GM10847 (cell line): Measurements from ENCODE around the gene CNGA2.

ENCODE experiments used
- POLR2A ChIP-seq: IDR thresholded peaks from 2 replicates; pipeline ENCODE4 v1.6.1; 2011; ENCODE audit not compliant: insufficient read length; ENCODE audit errors: extremely low read depth

Gene CNGA2

DNA sequence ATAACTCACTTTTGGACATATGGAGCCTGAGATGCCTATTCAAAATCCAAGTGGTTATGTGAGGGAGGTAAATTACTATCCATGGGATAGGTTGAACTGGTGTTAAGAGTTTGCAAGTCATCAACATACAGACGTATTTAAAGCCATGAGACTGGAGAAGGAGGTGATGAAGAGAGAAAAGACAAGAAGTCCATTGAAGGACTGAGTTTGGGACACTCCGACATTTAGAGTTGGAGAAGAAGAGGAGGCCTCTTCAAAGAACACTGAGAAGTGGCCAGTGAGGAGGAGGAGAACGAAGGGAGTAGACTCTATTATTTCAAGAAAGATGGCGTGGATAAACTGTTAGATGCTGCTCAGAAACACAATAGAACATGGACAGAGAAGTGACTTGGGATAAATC lies at the start of gene CNGA2:
Gene CNGA2, plus strand, starts transcription at position 301 of the 400 bp plus-strand sequence. CDS start 3,738 bp downstream, outside the sequence.
- no peak for TF ChIP-seq POLR2A

DNA sequence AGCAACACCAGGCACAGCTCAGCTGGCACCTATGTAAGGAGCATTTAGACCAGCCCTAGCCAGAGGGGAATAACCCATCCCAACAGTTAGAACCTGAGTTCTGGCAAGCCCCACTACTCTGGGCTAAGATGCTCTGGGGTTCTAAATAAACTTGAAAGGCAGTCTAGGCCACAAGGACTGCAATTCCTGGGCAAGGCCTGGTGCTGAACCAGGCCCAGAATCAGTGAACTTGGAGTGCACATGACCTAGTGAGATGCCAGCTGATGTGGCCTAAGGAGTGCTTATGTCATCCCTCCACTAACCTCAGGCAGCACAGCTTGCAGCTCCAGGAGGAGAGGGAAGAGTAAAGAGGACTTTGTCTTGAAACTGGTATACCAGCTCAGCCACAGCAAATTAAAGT lies 46.9 kb upstream of the CNGA2 start:
- TF ChIP-seq POLR2A, result no peak

DNA sequence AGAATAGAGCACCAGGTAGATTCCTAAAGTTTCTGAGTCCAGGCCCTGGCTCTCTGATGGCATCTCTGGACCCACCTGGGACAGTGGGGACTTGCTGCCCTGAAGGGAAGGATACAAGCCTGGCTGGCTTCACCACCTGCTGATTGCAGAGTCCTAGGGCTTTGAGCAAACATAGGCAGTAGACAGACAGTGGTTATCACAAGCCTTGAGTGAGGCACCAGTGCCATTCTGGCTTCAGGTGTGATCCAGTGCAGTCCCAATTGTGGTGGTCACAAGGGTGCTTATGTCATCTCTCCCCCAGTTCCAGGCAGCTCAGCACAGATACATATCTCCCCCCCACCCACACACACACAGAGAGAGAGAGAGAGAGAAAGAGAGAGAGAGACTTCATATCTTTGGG lies 45.9 kb upstream of the CNGA2 start:
- TF ChIP-seq POLR2A, result no peak

DNA sequence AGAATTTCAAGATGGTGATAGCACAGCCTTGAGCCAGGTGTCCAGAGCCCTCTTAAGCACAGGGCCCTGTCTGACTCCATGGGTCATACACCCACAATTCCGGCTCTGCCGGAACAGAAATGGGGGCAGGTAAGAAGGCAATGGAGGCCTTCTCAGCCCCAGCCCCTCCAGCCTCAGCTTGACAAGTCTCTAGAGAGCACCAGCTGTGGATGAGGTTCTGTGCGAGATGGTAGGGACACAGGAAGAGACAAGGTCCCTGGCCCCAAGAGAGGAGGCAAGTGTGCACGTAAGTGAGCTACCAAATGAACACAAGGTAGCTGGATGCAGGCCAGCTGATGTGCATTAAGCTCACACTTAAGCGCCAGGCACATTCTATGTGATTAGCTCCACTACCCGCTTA lies 41.7 kb upstream of the CNGA2 start:
- TF ChIP-seq POLR2A, result no peak

DNA sequence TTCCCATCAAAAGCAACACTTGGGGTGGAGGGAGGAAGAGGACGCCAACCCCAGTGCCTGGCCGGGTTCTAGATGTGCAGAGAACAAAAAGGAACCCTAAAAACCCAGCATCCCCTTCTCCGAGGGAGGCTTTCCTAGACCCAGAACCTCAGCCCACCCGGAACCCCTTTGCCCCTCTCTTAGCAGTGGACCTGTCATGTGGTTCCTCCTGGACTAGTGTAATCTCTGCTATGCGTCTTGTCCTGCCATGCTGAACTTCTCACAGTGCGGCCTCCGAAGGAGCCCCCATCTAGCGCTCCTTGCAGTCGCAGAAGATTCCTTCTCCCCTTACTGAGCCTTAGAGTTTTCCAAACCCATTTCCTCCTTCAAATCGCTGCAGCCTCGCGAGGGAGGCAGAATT lies 40.4 kb upstream of the CNGA2 start:
- no peak for TF ChIP-seq POLR2A

DNA sequence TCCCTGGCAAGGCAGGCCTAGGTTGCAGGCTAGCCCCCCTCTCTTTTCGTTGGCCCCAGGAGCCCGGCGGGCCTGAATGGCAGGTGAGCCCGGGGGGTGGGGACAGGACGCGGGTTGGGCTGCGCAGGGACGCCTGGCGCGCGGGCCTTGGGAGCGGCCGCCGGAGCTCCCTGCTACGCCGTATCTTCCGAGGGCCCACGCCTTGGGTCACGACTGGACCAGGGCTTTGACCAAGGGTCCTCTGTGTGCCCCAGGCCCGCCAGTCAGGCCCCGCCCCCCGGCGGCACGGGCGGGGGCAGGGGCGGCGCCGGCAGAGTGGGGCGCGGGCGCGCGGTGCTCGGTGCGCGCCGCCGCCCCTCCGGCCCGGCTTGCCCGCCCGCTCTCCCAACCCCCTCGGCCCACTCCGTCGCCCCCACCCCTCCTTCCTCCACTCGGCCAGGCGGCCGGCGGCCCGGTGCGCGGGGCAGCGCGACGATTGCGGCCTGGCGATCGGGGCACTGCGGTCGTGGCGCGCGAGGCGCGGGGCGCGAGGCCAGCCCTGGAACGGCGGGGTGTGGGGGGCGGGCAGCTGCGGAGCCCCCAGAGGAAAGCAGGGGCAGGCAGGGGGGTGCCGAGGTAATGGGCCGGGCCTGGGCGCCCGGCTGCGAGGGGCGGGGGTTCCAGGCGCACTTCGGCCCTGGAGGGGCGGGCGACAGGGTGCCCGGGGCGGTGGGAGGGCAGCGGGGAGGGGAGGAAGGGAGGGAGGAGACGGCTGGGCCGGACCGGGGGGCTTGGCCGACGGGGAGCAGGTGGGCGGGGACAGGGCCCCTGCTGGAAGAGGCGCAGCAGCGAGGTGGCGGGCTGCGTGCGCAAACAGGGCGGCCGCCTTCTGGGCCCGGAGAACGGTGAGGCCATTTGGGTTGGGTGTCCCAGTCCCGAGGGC lies 39.6 kb upstream of the CNGA2 start, which contains the start of gene PRRG3:
Gene PRRG3, plus strand, starts transcription at position 798 of the 922 bp plus-strand sequence. CDS start 3,357 bp downstream, outside the sequence.
- TF ChIP-seq POLR2A, result no peak

DNA sequence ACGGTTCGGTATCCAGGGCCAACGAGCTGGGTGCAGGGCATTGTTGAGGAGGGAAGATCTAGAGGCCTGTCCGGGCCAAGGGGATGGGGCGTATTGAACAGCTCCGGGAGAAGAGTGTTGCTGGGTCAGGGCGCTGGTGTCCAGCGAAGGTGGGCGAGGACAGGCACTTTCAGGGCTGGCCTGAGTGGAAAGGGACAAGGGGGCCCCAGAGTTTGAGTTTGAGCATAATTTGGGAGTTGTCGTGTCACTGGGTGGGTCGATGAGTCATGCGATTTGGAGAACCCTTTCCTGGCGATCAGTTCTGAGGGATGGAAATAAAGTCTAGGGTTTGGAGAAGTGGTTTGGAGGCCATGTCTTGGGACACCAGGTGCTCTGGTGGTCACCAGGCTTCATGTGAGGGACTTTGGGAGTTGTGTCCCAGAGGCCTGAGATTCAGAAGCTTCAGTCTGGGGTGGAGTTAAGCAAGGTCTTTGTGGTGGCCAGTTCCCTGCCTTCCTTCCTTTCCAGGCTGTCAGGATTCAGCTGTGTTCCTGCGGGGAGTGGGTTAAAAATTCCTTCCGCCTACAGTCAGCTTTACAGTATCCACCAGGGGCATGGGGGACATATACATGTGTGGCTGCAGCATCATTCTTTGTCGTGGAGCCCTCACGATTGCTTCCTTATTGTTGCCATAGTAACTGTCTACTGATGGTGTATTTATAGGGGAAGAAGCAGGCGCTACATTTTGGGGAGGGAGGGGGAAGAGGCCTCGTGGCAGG lies 38.8 kb upstream of the CNGA2 start:
- no peak for TF ChIP-seq POLR2A

DNA sequence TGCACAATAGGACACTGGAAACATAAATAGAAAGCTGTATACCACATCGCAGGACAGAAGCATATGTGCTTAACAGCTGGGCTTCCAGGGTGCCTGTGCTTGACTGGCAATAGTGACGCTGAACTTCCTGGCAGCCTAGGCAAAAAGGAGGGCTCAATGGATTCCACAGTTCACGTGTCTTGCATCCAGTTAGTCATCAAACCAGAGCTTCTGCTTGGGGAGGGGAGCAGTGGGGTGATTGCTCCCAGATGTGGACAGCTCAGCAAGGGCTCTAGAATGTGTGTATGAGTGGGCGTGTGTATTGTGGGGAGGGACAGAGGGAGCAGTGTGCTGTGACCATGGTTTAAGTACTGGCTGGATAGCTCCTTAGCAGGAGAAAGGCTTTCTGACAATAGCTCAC lies 37.0 kb upstream of the CNGA2 start:
- no peak for TF ChIP-seq POLR2A

DNA sequence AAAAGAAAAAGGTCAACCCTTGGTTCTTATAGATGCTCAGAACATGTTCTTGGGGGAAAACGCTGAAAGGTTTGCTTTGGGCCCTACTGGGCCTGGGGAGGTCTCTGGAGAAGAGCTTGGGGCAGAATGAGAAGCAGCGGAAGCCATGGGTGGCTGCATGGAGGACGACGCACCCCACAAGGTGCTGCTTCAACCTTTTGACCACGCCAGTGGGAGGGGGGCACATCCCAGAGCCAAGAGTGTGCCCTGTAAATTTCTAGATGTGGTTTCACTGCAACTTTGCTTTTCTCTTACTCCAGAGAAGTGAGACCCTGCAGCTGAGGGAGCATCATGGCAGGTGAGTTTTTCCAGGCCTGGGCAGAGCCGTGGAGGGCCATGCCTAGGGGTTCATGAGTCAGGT lies 36.1 kb upstream of the CNGA2 start:
- TF ChIP-seq POLR2A, result no peak

DNA sequence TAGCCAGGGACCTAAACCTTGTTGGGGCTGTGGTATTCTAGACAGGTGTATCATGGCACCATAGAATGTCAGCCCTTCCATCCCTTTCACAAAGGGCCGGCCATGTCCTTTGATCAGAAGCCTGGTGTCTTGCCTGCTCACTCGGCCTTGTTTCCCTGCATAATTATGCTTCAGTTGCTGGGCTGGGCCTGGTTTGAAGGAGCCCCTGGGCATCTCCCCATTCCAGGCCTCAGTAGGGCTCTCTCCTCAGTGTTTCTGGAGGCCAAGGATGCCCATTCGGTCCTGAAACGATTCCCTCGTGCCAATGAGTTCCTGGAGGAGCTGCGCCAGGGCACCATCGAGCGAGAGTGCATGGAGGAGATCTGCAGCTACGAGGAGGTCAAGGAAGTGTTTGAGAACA lies 34.8 kb upstream of the CNGA2 start:
- TF ChIP-seq POLR2A, result no peak

DNA sequence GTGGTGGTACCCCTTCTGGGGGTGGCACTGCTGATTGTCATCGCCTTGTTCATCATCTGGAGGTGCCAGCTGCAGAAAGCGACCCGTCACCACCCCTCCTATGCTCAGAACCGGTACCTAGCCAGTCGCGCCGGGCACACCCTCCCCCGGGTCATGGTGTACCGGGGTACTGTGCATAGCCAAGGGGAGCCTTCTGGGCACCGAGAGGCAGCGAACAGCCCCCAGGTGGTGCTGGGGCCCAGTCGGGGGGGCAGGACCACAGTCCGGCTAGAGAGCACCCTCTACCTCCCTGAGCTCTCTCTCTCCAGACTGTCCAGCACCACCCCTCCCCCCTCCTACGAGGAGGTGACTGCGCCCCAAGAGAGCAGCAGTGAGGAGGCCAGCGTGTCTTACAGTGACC lies 34.0 kb upstream of the CNGA2 start:
- no peak for TF ChIP-seq POLR2A

DNA sequence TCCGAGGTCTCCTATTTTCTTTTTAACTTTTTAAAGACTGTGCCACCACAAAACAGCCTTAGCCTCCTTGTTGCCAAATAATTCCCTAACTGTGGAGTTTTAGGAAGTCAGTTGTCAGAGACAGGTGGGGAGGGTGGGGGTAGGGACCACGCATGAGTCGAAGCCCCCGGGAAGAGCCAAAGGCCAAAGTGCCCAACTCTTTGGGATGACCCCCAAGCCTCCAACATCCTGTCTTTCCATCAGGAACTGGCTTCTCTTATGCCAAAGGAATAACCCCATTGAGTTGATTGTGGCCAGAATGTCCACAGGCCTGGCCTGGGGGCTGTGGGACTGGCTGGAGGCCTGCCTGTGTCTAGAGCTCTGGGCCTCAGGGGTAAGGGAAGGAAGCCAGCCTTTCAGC lies 33.5 kb upstream of the CNGA2 start:
- no peak for TF ChIP-seq POLR2A

DNA sequence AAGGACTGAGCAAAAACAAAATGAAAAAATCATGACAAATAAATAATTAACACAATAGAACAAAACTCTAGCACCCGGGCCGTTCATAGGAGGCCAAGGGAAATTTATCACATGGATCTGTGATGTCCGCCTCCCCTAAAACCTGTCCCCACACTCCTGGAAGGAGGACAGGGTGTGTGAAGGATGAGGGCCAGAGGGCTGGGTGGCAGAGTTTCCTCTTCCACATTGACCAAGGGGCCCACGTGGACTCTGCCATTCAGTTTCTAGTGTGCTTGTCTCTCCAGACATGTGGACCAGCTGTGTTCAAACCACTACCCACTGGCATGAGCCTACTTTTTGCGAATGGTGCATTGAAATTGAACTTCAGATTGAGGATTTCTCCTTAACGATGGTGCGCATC lies 33.0 kb upstream of the CNGA2 start:
- no peak for TF ChIP-seq POLR2A

DNA sequence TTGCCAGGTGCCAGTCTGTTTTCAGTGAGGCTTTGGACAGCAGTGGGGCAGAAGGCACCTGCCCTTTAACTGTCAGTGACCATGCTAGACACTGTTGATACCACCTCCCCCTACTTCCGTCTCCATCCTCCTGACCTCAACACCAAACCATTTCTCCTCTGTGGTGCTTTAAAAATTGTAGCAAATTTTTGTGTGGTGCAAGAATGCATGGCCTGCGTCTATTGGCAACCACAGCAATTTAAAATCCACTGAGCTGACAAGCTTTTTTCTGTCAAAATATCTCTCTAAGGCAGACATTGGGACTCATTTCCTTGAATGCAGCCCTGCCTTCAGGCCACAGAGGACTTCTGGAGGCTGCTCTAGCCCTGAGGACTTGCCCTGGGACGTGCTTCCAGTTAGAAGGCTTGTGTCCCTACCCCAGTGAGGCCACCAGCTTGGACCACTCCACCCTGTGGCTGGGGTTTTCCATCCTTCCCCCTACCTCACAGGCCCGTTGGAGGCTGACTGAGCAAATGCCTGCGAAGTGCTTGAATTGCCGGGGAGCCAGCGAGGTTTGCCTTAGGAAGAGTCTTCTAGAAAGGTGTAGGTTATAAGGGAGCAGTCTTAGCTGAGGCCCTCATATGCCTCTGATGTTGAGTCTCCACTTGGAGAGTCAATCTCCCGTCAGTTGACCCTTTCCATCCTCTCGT lies 32.4 kb upstream of the CNGA2 start:
- no peak for TF ChIP-seq POLR2A

DNA sequence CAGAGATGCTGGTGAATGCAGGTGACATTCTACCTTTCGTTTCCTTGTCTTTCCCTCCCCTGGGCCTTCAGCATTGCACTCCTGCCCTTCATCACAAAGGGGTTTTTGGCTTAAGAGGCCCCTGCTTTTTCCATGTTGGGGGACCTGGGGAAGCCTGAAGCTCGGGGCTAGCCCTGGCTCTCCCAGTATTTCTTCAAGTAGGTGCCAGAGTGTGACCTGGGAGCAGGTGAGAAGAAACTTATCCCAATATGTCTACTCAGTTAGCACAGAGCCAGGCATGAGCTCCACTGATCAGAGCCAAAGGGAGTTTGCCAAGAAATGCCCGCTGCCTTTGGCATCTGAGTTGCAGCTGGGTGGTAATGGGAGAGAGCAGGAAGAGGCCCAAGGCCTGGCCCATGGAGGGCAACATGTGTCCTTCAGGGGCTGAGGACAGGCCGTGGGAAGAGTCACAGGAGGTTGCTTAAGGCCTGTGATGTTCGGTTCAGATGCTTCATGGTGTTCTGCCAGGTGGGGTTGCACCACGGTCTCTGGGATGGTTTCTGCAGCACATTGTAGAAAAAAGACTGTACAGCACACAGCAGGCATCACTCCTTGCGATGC lies 31.7 kb upstream of the CNGA2 start:
- no peak for TF ChIP-seq POLR2A
